G401.6 (cell line): ENCODE data around the gene DDA1.

Source experiments
- FAIRE-seq: peaks from 2 replicates; lab custom pipeline; 2012; peaks lifted over from hg19 to GRCh38; lab: Jason Lieb, UNC

The DDA1 gene

DNA sequence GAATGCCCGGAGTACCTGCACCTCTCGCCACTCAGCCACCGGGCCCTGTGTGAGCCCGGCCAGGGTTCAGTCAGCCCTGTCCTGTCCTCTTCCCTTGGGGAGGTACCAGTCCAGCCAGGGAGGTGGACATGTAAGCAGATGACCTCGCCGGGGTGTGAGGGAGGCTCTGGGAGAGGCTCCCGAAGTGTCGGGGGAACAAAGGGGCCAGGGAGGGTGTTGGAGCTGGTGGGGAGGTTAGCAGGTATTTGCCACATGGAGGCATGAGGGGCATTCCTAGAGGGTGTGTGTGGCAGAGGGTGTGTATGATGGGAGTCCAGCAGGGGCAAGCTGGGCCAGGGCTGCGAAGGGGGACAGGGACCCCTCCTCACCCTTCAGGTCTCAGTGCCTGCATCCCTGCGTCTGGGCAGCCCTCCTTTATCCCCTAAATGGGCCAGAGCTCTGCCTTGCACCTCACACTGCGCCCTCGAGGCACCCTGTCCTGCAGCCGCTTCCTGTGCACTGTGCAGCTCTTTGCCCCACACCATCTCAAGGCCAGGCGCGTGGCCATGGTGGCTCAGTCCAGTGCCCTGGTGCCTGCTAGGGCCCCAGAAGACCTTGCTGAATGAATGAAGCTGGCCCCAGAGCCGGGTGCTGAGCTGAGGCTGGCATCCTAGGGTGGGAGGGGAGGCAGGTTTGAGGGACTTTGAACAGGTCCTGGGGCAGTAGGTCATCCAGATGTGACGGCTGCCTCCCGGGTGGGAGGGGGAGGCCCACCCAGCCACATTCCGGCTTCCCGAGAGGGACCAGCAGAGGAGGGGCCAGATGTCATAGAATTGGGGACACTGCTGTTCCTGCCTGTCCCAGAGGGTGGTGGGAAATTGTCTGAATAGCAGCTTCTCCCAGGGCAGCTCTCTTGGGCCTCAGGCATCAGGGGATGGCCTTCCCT lies 3.1 kb downstream of the DDA1 start:
- no peak for FAIRE-seq

GRCh38 chr19:17314007-17314593 lies 4.7 kb downstream of the DDA1 start:
- no peak for FAIRE-seq

GRCh38 chr19:17318966-17319365 lies 9.6 kb downstream of the DDA1 start:
- no peak for FAIRE-seq

DNA sequence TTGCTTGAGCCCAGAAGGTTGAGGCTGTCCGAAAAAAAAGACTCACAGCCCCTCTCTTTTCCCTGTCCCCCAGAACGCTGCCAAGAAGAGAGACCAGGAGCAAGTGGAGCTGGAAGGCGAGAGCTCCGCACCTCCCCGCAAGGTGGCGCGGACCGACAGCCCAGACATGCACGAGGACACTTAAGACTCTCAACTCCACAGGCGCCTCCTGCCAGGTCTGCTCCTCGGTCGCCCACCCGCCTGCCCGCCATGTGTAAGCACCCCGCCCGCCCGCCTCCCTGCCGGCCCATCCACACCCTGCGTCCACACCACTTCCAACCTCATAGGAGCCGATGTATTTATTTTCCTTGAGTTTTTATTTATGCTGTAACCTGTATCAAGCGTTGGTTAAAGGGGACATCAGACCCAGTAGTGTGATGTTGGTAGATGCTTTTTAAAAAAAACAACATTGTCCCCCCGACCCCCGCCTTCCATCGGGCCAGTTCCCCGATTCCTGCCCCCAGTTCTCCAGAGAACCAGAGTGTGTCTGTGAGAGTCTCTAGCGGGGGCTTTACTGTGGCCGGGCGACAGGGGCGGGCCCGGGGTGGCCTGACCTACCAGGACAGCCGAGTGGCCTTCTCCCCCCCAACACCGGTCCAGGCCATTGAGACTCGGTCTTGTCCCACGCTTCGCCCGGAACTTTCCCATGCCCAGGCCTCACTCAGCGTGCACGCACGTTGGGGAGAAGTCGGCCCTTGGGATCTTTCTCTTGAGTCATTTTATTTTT lies 10.3 kb downstream of the DDA1 start:
- no peak for FAIRE-seq

DNA sequence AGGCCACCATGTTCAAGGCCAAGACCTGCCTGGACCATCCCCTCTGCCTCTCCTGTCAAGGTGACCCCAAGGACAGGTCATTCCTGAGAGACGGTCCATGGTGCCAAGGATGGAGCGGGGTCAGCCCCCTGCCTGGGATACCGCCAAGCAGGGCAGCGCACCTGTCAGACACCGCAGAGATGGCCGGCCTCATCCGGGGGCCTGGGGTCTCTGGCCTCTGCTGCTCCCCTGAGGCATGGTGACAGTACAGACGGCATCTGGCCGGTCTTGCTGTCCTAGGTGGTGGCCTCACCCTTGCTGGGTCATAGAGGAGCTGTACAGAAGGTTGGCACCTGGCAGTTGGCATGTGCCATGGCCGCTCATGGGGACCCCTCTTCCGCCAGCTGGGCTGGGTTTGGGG lies 11.1 kb downstream of the DDA1 start:
- no peak for FAIRE-seq

DNA sequence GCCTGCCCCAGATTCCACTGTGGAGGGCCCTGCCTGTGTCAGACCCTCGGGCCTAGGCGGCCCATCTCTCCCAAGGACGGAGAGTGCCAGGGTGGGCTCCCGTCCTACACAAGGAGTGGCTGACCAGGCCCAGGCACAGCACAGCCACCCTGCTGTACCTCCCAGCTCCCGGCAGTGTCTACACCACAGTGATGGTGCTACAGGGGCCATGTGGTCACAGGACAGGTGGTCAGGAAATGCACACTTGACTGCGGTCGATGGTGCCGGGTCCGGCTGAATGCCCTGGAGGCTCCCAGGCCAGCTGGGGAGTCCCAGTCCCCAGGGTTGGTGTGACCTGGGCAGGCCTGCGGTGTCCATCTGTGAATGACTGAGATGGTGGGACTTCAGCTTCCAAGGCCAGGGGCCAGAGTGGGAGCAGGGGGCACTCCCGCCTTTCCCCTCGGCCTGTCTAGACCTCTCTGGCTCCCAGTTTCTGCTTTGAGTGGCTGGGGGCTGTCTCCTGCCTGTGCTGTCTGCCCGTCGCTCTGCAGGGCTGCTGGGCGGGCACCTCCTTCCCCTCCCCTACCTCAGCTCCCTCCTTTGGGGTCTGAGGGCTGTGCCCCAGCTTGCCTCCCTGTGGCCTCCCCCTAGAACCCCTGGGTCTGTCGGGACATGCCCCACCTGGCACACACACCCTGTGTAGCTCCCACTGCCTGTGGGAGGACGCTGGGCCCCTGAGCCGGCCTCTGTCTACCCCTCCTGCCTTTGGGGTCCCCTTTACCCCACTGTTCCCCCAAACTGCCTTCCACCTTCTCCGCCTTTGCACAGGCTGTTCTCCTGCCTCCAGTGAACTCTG lies 12.5 kb downstream of the DDA1 start:
- no peak for FAIRE-seq

DNA sequence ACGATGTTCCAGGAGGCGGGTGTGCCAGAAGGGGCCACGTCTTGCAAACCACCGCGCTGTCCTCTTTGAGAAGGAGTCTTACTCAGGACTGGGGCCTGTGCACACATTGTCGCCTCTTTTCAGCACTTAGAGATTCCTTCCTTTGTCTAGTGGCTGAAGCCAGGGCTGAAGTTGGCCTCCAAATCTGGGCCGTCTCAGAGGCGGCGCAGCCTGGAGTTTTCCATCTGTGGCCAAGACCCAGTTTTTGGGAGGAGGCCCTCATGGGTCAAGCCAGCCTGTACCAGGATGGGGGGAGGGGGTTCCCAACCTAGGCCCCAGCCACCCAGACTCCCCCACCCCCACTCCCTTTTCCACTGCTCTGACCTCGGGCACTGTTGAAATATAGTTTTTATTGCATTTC lies 13.5 kb downstream of the DDA1 start:
- FAIRE-seq, result no peak

GRCh38 chr19:17323300-17323963 lies 14.1 kb downstream of the DDA1 start:
- FAIRE-seq, result no peak

- FAIRE-seq, result no peak
These were observed 14.6 kb downstream of the DDA1 start for GRCh38 chr19:17323964-17324332.

DNA sequence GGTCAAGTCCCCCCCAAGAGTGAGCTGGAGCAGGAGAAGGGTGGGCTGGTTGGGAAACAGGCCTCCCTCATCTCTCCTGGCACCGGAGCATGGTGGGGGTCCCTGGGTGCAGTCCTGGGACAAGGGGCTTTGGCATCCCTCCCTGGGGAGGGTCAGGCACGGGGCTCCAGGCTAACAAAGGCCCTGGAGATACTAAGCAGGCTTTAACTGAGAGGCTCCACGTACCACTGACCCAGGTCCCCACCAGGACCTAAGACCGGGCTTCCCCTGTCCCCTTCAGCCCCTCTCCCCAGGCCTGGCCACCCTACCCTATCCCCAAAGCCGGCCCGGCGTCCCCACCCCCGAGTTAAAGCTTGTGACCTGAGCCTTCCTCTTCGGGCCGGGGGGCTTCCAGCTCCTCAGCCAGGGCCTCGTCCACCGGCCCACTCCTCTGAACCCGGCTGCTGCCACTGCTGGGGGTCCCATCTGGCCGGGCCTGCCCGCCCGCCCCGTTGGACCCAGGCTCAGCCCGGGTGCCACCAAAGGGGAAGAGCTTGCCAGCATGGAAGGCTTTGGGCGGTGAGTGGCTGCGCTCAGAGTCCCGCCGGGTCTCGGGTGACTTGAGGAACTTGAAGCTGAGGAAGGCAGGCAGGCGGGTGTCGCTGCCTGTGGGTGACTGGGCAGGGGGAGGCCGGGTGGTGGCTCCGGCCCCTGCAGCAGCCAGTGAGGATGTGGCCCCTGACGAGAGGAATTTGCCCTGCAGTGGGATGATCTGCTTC lies 15.2 kb downstream of the DDA1 start:
- FAIRE-seq, result no peak

- FAIRE-seq, result no peak
These were observed 15.8 kb downstream of the DDA1 start for GRCh38 chr19:17325133-17325532.

- FAIRE-seq, result no peak
These were observed 16.7 kb downstream of the DDA1 start for GRCh38 chr19:17325881-17326594.

- no peak for FAIRE-seq
These were observed 17.2 kb downstream of the DDA1 start for GRCh38 chr19:17326595-17326966.

- FAIRE-seq, result no peak
These were observed 17.8 kb downstream of the DDA1 start for GRCh38 chr19:17327068-17327653.

DNA sequence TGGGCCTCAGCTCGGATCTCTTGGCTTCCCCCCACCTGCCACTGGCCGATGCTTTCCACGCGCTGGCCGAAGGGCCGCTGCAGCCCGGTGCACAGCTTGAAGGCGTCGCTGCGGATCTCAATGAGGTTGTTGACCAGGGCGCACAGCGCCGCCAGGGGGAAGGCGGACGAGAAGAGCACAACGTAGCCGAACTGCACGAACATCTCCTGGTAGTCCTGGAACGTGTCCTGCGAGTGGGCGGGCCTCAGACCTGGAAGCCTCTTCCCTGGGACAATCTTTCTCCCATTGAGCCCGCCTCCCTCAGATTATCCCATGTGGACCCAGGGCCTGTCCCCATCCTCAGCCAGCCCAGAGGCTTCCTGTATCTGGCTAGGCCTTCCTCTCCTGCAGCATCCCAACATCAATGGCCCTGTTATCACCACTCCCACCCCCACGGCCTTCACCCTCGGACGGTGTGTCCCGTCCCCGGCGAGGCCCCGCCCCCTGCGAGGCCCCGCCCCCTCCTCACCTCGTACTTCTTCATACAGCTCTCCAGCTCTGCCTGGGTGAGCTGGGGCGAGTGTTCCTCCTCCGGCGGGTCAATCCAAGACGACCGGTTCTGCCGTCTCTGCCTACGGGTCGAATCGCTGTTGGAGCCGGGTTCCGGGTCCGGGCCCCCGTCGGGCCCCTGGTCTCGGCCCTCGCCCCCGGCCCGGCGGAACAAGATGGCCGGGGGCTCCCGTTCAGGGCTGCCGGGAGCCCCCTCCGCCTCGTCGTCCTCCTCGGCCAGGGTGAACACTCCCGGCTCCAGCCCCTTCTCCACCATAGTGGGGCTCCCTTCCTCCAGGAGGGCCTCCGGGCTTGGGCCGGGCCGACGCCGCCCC lies 18.5 kb downstream of the DDA1 start:
- peak; percentile 78 for FAIRE-seq

- FAIRE-seq, result no peak
These were observed 19.4 kb downstream of the DDA1 start for GRCh38 chr19:17328517-17329365.

GRCh38 chr19:17329366-17330261 lies 20.3 kb downstream of the DDA1 start:
- FAIRE-seq, result no peak
